ENCODE data around the gene ADAM19. TPM values are rescaled to one million over a fixed set of nuclear protein-coding genes. Genes with fewer than 3 reads are reported as not detected.

The ADAM19 gene
- total RNA-seq, 1 experiment from 2014 or later = 3.5 TPM

DNA sequence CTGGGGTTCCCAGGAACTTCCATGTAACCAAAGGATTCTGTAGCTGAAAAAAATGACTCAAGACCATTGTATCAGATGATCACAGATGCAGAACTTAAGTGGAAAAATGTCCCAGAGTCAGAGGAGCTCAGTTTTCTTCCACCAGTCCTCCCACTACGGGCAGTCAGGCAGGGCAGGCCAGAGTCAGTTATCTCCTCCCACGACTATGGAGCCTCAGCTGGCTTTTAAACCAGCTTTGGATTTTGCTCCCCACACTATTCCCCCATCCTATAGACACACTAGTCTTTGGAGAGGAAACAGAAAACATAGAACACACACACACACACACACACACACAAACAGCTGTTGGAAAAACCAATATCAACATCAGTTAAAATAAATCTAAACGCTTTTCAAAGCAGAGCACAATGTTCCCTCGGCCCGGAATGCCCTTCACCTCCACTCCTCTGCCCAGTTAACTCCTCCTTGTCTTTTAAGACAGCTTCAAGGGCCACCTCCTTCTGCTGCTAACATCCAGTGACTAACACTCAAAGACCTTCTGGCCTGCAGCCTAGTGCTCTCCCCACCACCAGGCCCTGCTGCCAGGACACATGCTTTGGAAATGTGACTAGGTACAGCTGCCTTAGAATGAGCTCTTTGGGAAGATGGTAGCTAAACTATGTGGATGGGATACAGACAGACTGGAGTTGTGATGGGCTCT lies 58.8 kb downstream of the ADAM19 start:
- ATAC-seq (no peak), DNase-seq (ENCODE audit: low read depth, low spot score) (no peak)
- intact Hi-C loops (cut with micrococcal nuclease; ENCODE audit: unreplicated experiment) (no loop called here), in situ Hi-C loops (cut with HindIII; ENCODE audit: low pct_unique_long_range_greater_than_20kb, low sequenced_read_pairs) (no loop called here)
- no TSS peak for BruUV-seq (replicated peaks)
- Histone ChIP-seq H3K4me3 (ENCODE audit: low read depth in 2 of 2, low read length in 2 of 2) (no peak overlapping the region), H3K27ac (ENCODE audit: low read length) (no peak overlapping the region), H3K9me3 (ENCODE audit: control insufficient read depth, insufficient read depth, low read depth, low read length) (no peaks in the 10 kb centered on the region), H3K27me3 (ENCODE audit: control insufficient read depth, insufficient read depth, low read length) (no peaks in the 10 kb centered on the region), H3K4me1 (ENCODE audit: control insufficient read depth, insufficient read depth, low read length) (no peaks in the 10 kb centered on the region; the same call in 1 of the 2 replicates), H3K36me3 (ENCODE audit: control insufficient read depth, insufficient read depth, low read length) (no peaks in the 10 kb centered on the region)
- ChIA-PET CTCF (no interaction called here), POLR2A (interaction anchor here (0.6 to 0.7 kb wide), 2 partner anchors 237 to 665 kb away, joined by 3 read pairs; no protein-coding TSS in a partner anchor)
- TF ChIP-seq POLR2AphosphoS5 (IDR thresholded peaks at IDR 0.05; ENCODE audit: low read depth, low read length) = no peak
- TF ChIP-seq SIN3A (IDR thresholded peaks at IDR 0.05; ENCODE audit: borderline replicate concordance, insufficient read depth, low read depth, low read length) = no peak
- no peak for TF ChIP-seq TCF7L2 (IDR thresholded peaks at IDR 0.05; ENCODE audit: low read depth, low read length)
- TF ChIP-seq, protein P1, sequence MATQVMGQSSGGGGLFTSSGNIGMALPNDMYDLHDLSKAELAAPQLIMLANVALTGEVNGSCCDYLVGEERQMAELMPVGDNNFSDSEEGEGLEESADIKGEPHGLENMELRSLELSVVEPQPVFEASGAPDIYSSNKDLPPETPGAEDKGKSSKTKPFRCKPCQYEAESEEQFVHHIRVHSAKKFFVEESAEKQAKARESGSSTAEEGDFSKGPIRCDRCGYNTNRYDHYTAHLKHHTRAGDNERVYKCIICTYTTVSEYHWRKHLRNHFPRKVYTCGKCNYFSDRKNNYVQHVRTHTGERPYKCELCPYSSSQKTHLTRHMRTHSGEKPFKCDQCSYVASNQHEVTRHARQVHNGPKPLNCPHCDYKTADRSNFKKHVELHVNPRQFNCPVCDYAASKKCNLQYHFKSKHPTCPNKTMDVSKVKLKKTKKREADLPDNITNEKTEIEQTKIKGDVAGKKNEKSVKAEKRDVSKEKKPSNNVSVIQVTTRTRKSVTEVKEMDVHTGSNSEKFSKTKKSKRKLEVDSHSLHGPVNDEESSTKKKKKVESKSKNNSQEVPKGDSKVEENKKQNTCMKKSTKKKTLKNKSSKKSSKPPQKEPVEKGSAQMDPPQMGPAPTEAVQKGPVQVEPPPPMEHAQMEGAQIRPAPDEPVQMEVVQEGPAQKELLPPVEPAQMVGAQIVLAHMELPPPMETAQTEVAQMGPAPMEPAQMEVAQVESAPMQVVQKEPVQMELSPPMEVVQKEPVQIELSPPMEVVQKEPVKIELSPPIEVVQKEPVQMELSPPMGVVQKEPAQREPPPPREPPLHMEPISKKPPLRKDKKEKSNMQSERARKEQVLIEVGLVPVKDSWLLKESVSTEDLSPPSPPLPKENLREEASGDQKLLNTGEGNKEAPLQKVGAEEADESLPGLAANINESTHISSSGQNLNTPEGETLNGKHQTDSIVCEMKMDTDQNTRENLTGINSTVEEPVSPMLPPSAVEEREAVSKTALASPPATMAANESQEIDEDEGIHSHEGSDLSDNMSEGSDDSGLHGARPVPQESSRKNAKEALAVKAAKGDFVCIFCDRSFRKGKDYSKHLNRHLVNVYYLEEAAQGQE (IDR thresholded peaks at IDR 0.05; ENCODE audit: insufficient read depth in 1 of 2, low read depth in 2 of 2, low read length in 1 of 2) = no peak
- no peak for TF ChIP-seq CTCF (IDR thresholded peaks at IDR 0.05)

GRCh38 chr5:157516006-157516405 lies 59.6 kb downstream of the ADAM19 start:
- in situ Hi-C loops (cut with HindIII; ENCODE audit: low pct_unique_long_range_greater_than_20kb, low sequenced_read_pairs) = no loop called here
- Histone ChIP-seq H3K27ac (ENCODE audit: low read length) (no peak overlapping the region), H3K4me3 (ENCODE audit: low read depth in 2 of 2, low read length in 2 of 2) (no peak overlapping the region), H3K4me1 (ENCODE audit: control insufficient read depth, insufficient read depth, low read length) (no peaks in the 10 kb centered on the region; the same call in 1 of the 2 replicates), H3K27me3 (ENCODE audit: control insufficient read depth, insufficient read depth, low read length) (no peaks in the 10 kb centered on the region), H3K36me3 (ENCODE audit: control insufficient read depth, insufficient read depth, low read length) (no peaks in the 10 kb centered on the region), H3K9me3 (ENCODE audit: control insufficient read depth, insufficient read depth, low read depth, low read length) (no peaks in the 10 kb centered on the region)
- intact Hi-C loops (cut with micrococcal nuclease; ENCODE audit: unreplicated experiment) = no loop called here
- ChIA-PET CTCF (no interaction called here), POLR2A (interaction anchor here (0.6 kb wide), 1 partner anchor 237 kb away, joined by 3 read pairs; no protein-coding TSS in a partner anchor)
- ATAC-seq (no peak), DNase-seq (ENCODE audit: low read depth, low spot score) (no peak)
- TF ChIP-seq POLR2AphosphoS5 (IDR thresholded peaks at IDR 0.05; ENCODE audit: low read depth, low read length) (no peak), TCF7L2 (IDR thresholded peaks at IDR 0.05; ENCODE audit: low read depth, low read length) (no peak), SIN3A (IDR thresholded peaks at IDR 0.05; ENCODE audit: borderline replicate concordance, insufficient read depth, low read depth, low read length) (no peak), CTCF (IDR thresholded peaks at IDR 0.05) (no peak)
- TF ChIP-seq, protein P1 (IDR thresholded peaks at IDR 0.05; ENCODE audit: insufficient read depth in 1 of 2, low read depth in 2 of 2, low read length in 1 of 2) = no peak
- BruUV-seq (replicated peaks) = no TSS peak

Measured in Panc1 (cell line).